K562 (cell line): ENCODE results near the gene AIFM1. TPM values are rescaled to one million over a fixed set of nuclear protein-coding genes. Genes with fewer than 3 reads are reported as not detected.

Source experiments
- ARID1B ChIP-seq: fragments of 450-650 bp; IDR thresholded peaks from 2 replicates; pipeline ENCODE4 v1.6.1; 2016; ENCODE audit warnings: antibody characterized with exemption, mild to moderate bottlenecking, inconsistent platforms
- ATF1 ChIP-seq, 2 experiments: fragments of 450-650 bp in 1 of 2; IDR thresholded peaks; 2 replicates each; pipeline ENCODE4 v1.6.1; 2016; ENCODE audit warnings: missing compliant biosample characterization in 1 of 2, missing genetic modification characterization in 1 of 2
- BCLAF1 ChIP-seq, 2 experiments: fragments of 450-650 bp in 1 of 2; IDR thresholded peaks; 2 replicates each; pipeline ENCODE4 v1.6.1; 2011 to 2017; ENCODE audit warnings: low read depth in 2 of 2, antibody characterized with exemption in 1 of 2, borderline replicate concordance in 1 of 2, low read length in 1 of 2, mild to moderate bottlenecking in 1 of 2, mixed read lengths in 1 of 2; ENCODE audit not compliant: control insufficient read depth in 1 of 2
- ETS2 ChIP-seq: IDR thresholded peaks from 2 replicates; pipeline ENCODE4 v1.6.1; 2016; ENCODE audit warnings: borderline replicate concordance, missing genetic modification characterization, mild to moderate bottlenecking, moderate library complexity, missing compliant biosample characterization; ENCODE audit not compliant: poor library complexity, severe bottlenecking
- MCM7 ChIP-seq, 2 experiments: fragments of 450-650 bp; IDR thresholded peaks; 2 replicates each; pipeline ENCODE4 v1.6.1; 2016 to 2018
- MXI1 ChIP-seq: IDR thresholded peaks from 2 replicates; pipeline ENCODE4 v1.6.1; 2011; ENCODE audit warnings: low read depth, mild to moderate bottlenecking, improper control_type of control experiment, low read length
- PCBP1 ChIP-seq: fragments of 200-400 bp; formaldehyde crosslinking; IDR thresholded peaks from 2 replicates; pipeline ENCODE4 v1.6.1; 2018; ENCODE audit warnings: mild to moderate bottlenecking, low read depth, low read length; ENCODE audit not compliant: poor library complexity, severe bottlenecking
- PCBP2 ChIP-seq: fragments of 200-400 bp; formaldehyde crosslinking; IDR thresholded peaks from 2 replicates; pipeline ENCODE4 v1.6.1; 2018; ENCODE audit warnings: low read length, low read depth, mild to moderate bottlenecking, moderate library complexity; ENCODE audit not compliant: poor library complexity, severe bottlenecking
- PHF21A ChIP-seq: fragments of 450-650 bp; IDR thresholded peaks from 2 replicates; pipeline ENCODE4 v1.6.1; 2017; ENCODE audit warnings: low read depth, borderline replicate concordance
- SMAD1 ChIP-seq: fragments of 150-350 bp; IDR thresholded peaks from 2 replicates; pipeline ENCODE4 v1.6.1; 2014; ENCODE audit warnings: low read length, low read depth; ENCODE audit not compliant: partially characterized antibody
- SMAD3 ChIP-seq: fragments of 450-650 bp; formaldehyde crosslinking; conservative IDR thresholded peaks from 2 replicates; pipeline ENCODE4 v1.4.0; 2020; ENCODE audit warnings: mild to moderate bottlenecking
- TBP ChIP-seq: optimal IDR thresholded peaks from 2 replicates; pipeline ENCODE3; 2011; ENCODE audit warnings: low read depth, low read length, improper control_type of control experiment
- ZC3H11A ChIP-seq: IDR thresholded peaks from 2 replicates; pipeline ENCODE4 v1.6.1; 2012; ENCODE audit warnings: low read depth, low read length, improper control_type of control experiment
- ZKSCAN3 ChIP-seq: fragments of 250-450 bp; sonication (Bioruptor Pico); IDR thresholded peaks from 2 replicates; pipeline ENCODE4 v1.4.0; 2020
- ZNF3 ChIP-seq: fragments of 250-450 bp; sonication (Bioruptor Pico); IDR thresholded peaks from 2 replicates; pipeline ENCODE4 v1.5.0; 2021; ENCODE audit warnings: mild to moderate bottlenecking, moderate library complexity
- ZNF318 ChIP-seq, 2 experiments: fragments of 450-650 bp; IDR thresholded peaks; 2 replicates each; pipeline ENCODE4 v1.6.1; 2016; ENCODE audit warnings: mild to moderate bottlenecking in 2 of 2, borderline replicate concordance in 1 of 2, low read depth in 1 of 2, moderate library complexity in 1 of 2
- polyA plus RNA-seq, 8 experiments: library from polyadenylated mRNA; depleted of rRNA in 4 of 8; stranded (reverse) in 5 of 8; unstranded in 3 of 8; fragments of >200 nt; fragmentation: Nextera tagmentation in 2 of 8; fragmentation: Illumina TruSeq in 1 of 8; extraction: Ambion mirVana in 2 of 8; extraction: Trizol in 1 of 8; gene quantifications; 2 replicates each; pipeline versions ENCODE4 v1.2.1 to v1.2.3, GENCODE V29; 2011 to 2014; ENCODE audit warnings: inconsistent platforms in 1 of 8, missing spikeins in 1 of 8
- total RNA-seq, 7 experiments: library from RNA; depleted of rRNA in 6 of 7; stranded (reverse); fragments of >200 nt in 6 of 7; fragmentation: Illumina TruSeq in 2 of 7; extraction: Trizol in 2 of 7; gene quantifications; 2 replicates each; pipeline versions ENCODE4 v1.2.1 to v1.2.3, GENCODE V29; 2011 to 2021; ENCODE audit warnings: low replicate concordance in 1 of 7

Gene AIFM1
- total and polyA plus RNA-seq, 9 of the 15 experiments (the other 6 are each of a cell fraction or from before 2014, with no cell fraction given): 51.0 to 117 (median 91.2) TPM

GRCh38 chrX:130179579-130180215 is 14.1 kb upstream of the AIFM1 start (continued):
- TF ChIP-seq ZNF318 (IDR thresholded peaks at IDR 0.05; ENCODE audit: borderline replicate concordance in 1 of 2, low read depth in 1 of 2) (peak in 1 of 2 experiments; percentile 76; a peak in 2 of 4 replicates), ETS2 (tag) (no peak), ZKSCAN3 (no peak), SMAD1 (peak; percentile 92), BCLAF1 (IDR thresholded peaks at IDR 0.05; ENCODE audit: borderline replicate concordance in 1 of 2, control insufficient read depth in 1 of 2, low read depth in 2 of 2, low read length in 1 of 2) (no peak), PCBP2 (no peak), MCM7 (IDR thresholded peaks at IDR 0.05) (no peak), TBP (no peak), PHF21A (0 out of 2 replicates have a peak, but pooled peaks have one; percentile 25), ARID1B (peak; percentile 100), PCBP1 (no peak), MXI1 (no peak), ZNF3 (CRISPR knock-in tag) (no peak), ZC3H11A (no peak), SMAD3 (CRISPR knock-in tag) (peak; percentile 62; the same call in 1 of the 2 replicates), ATF1 (CRISPR knock-in tag; IDR thresholded peaks at IDR 0.05) (no peak), ATF1 (tag; IDR thresholded peaks at IDR 0.05) (peak; percentile 95)
